HEK293 (cell line): ENCODE results near the gene RGL3.
A peak's percentile ranks its signal among the peaks of the same experiment; 100 is the strongest.

Source experiments
- KLF1 ChIP-seq: fragments of 450-650 bp; formaldehyde crosslinking; IDR thresholded peaks from 2 replicates; pipeline ENCODE4 v1.5.1; 2016; ENCODE audit warnings: missing biosample characterization, missing genetic modification characterization
- KLF10 ChIP-seq: fragments of 450-650 bp; IDR thresholded peaks from 2 replicates; pipeline ENCODE4 v1.5.1; 2018; ENCODE audit warnings: missing biosample characterization, mild to moderate bottlenecking, missing genetic modification characterization
- KLF8 ChIP-seq: fragments of 450-650 bp; formaldehyde crosslinking; IDR thresholded peaks from 2 replicates; pipeline ENCODE4 v1.5.1; 2016; ENCODE audit warnings: missing biosample characterization, missing genetic modification characterization
- KLF9 ChIP-seq: fragments of 450-650 bp; formaldehyde crosslinking; IDR thresholded peaks from 2 replicates; pipeline ENCODE4 v1.5.1; 2016; ENCODE audit warnings: missing biosample characterization, missing genetic modification characterization, low read depth
- SP7 ChIP-seq: fragments of 450-650 bp; formaldehyde crosslinking; IDR thresholded peaks from 2 replicates; pipeline ENCODE4 v1.5.1; 2016; ENCODE audit warnings: missing biosample characterization, missing genetic modification characterization
- ZBTB20 ChIP-seq: fragments of 450-650 bp; formaldehyde crosslinking; IDR thresholded peaks from 2 replicates; pipeline ENCODE4 v1.5.1; 2016; ENCODE audit warnings: missing biosample characterization, missing genetic modification characterization
- ZEB2 ChIP-seq: fragments of 450-650 bp; formaldehyde crosslinking; IDR thresholded peaks from 2 replicates; pipeline ENCODE4 v1.5.1; 2016; ENCODE audit warnings: missing biosample characterization, missing genetic modification characterization
- ZNF121 ChIP-seq: fragments of 450-650 bp; formaldehyde crosslinking; IDR thresholded peaks from 2 replicates; pipeline ENCODE4 v1.5.1; 2016; ENCODE audit warnings: missing biosample characterization, missing genetic modification characterization
- ZNF133 ChIP-seq: fragments of 450-650 bp; formaldehyde crosslinking; IDR thresholded peaks from 2 replicates; pipeline ENCODE4 v1.5.1; 2016; ENCODE audit warnings: missing biosample characterization, missing genetic modification characterization
- ZNF2 ChIP-seq: fragments of 450-650 bp; formaldehyde crosslinking; IDR thresholded peaks from 2 replicates; pipeline ENCODE4 v1.5.1; 2016; ENCODE audit warnings: missing biosample characterization, missing genetic modification characterization
- ZNF23 ChIP-seq: fragments of 450-650 bp; formaldehyde crosslinking; IDR thresholded peaks from 2 replicates; pipeline ENCODE4 v1.5.1; 2016; ENCODE audit warnings: missing biosample characterization, missing genetic modification characterization, borderline replicate concordance
- ZNF266 ChIP-seq: fragments of 450-650 bp; formaldehyde crosslinking; IDR thresholded peaks from 2 replicates; pipeline ENCODE4 v1.5.1; 2016; ENCODE audit warnings: missing biosample characterization, missing genetic modification characterization, low read depth
- ZNF274 ChIP-seq, 2 experiments: fragments of 200-500 bp in 1 of 2; fragments of 450-650 bp in 1 of 2; sonication (Bioruptor generic) in 1 of 2; formaldehyde crosslinking in 1 of 2; IDR thresholded peaks; 2 replicates each; pipeline versions ENCODE4 v1.5.1 to v1.6.1; 2014 to 2016; ENCODE audit warnings: borderline replicate concordance in 1 of 2, inconsistent platforms in 1 of 2, low read length in 1 of 2, missing biosample characterization in 1 of 2, missing genetic modification characterization in 1 of 2
- ZNF394 ChIP-seq: fragments of 450-650 bp; formaldehyde crosslinking; IDR thresholded peaks from 2 replicates; pipeline ENCODE4 v1.5.1; 2016; ENCODE audit warnings: missing biosample characterization, missing genetic modification characterization, mild to moderate bottlenecking, moderate library complexity, borderline replicate concordance
- ZNF558 ChIP-seq: fragments of 450-650 bp; formaldehyde crosslinking; IDR thresholded peaks from 2 replicates; pipeline ENCODE4 v1.5.1; 2016; ENCODE audit warnings: missing biosample characterization, missing genetic modification characterization
- ZNF623 ChIP-seq: fragments of 450-650 bp; formaldehyde crosslinking; IDR thresholded peaks from 2 replicates; pipeline ENCODE4 v1.5.1; 2016; ENCODE audit warnings: missing biosample characterization, missing genetic modification characterization
- ZNF654 ChIP-seq: fragments of 450-650 bp; formaldehyde crosslinking; IDR thresholded peaks from 2 replicates; pipeline ENCODE4 v1.5.1; 2016; ENCODE audit warnings: low read depth, missing biosample characterization, missing genetic modification characterization
- ZNF664 ChIP-seq: fragments of 450-650 bp; formaldehyde crosslinking; IDR thresholded peaks from 2 replicates; pipeline ENCODE4 v1.5.1; 2016; ENCODE audit warnings: missing biosample characterization, missing genetic modification characterization
- ZNF677 ChIP-seq: fragments of 450-650 bp; IDR thresholded peaks from 2 replicates; pipeline ENCODE4 v1.5.0; 2018; ENCODE audit warnings: missing biosample characterization, mild to moderate bottlenecking, missing genetic modification characterization, moderate library complexity
- ZNF768 ChIP-seq: fragments of 450-650 bp; formaldehyde crosslinking; IDR thresholded peaks from 2 replicates; pipeline ENCODE4 v1.5.1; 2018; ENCODE audit warnings: missing biosample characterization, mild to moderate bottlenecking, missing genetic modification characterization
- ZNF791 ChIP-seq: fragments of 450-650 bp; formaldehyde crosslinking; IDR thresholded peaks from 2 replicates; pipeline ENCODE4 v1.5.1; 2016; ENCODE audit warnings: missing biosample characterization, missing genetic modification characterization
- ZXDB ChIP-seq: fragments of 450-650 bp; formaldehyde crosslinking; IDR thresholded peaks from 2 replicates; pipeline ENCODE4 v1.5.1; 2016; ENCODE audit warnings: missing biosample characterization, missing genetic modification characterization
- TF ChIP-seq, protein P1 (sequence below): fragments of 450-650 bp; formaldehyde crosslinking; IDR thresholded peaks from 2 replicates; pipeline ENCODE4 v1.5.1; 2016; ENCODE audit warnings: missing biosample characterization, missing genetic modification characterization
- TF ChIP-seq, protein P2 (sequence below): fragments of 450-650 bp; formaldehyde crosslinking; IDR thresholded peaks from 2 replicates; pipeline ENCODE4 v1.5.1; 2016; ENCODE audit warnings: missing biosample characterization, missing genetic modification characterization
- TF ChIP-seq, protein P3 (sequence below): fragments of 450-650 bp; formaldehyde crosslinking; IDR thresholded peaks from 2 replicates; pipeline ENCODE4 v1.5.1; 2017; ENCODE audit warnings: missing biosample characterization, mild to moderate bottlenecking, missing genetic modification characterization, moderate library complexity
- TF ChIP-seq, protein P4 (sequence below): fragments of 450-650 bp; formaldehyde crosslinking; IDR thresholded peaks from 2 replicates; pipeline ENCODE4 v1.5.1; 2016; ENCODE audit warnings: missing biosample characterization, missing genetic modification characterization, borderline replicate concordance

Gene RGL3

DNA sequence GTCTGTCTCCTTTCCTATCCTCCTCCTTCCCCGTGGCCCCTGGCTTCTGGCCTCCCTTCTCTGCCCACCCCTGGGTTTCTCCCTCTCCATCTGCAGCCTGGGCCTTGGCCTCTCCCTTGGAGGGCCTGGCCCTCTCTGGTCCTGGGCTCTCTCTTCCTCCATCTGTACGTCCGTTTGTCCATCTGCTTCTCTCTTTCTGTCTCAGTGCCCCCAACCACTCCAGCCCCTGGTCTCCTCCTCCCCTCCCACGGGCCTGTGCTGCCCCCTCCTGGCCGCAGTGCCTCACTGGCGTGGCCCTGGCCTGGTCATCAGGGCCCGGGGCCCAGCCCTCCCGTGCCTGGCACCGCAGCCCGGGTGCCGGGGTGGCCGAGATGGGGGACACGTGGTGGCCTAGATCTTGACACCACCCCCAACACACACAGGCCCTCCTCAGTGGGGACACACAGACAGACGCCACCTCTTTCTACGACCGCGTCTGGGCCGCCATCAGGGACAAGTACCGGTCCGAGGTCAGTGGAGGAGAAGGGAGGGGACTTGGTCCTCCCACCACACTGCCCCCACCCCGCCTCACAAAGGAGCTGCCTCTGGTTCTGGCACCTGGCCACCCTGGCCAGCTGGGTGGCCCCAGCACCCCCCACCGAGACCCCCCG is 27.7 kb upstream of the RGL3 start (continued):
- TF ChIP-seq, protein P1, sequence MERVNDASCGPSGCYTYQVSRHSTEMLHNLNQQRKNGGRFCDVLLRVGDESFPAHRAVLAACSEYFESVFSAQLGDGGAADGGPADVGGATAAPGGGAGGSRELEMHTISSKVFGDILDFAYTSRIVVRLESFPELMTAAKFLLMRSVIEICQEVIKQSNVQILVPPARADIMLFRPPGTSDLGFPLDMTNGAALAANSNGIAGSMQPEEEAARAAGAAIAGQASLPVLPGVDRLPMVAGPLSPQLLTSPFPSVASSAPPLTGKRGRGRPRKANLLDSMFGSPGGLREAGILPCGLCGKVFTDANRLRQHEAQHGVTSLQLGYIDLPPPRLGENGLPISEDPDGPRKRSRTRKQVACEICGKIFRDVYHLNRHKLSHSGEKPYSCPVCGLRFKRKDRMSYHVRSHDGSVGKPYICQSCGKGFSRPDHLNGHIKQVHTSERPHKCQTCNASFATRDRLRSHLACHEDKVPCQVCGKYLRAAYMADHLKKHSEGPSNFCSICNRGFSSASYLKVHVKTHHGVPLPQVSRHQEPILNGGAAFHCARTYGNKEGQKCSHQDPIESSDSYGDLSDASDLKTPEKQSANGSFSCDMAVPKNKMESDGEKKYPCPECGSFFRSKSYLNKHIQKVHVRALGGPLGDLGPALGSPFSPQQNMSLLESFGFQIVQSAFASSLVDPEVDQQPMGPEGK = peak; percentile 71; the same call in 1 of the 2 replicates
- TF ChIP-seq ZNF768 (no peak), KLF9 (peak; percentile 14; the same call in 1 of the 2 replicates), ZNF2 (peak; percentile 81), ZNF558 (tag by site-specific recombination) (no peak), ZNF677 (tag by site-specific recombination) (no peak), ZEB2 (tag by site-specific recombination) (no peak), KLF1 (tag by site-specific recombination) (no peak), ZNF133 (tag by site-specific recombination) (no peak), KLF8 (tag by site-specific recombination) (peak; percentile 9; the same call in 1 of the 2 replicates), ZBTB20 (tag by site-specific recombination) (0 out of 2 replicates have a peak, but pooled peaks have one; percentile 17), ZNF654 (tag by site-specific recombination) (peak; percentile 89), ZNF791 (tag by site-specific recombination) (no peak), ZXDB (0 out of 2 replicates have a peak, but pooled peaks have one; percentile 34), ZNF121 (tag by site-specific recombination) (no peak), ZNF266 (tag by site-specific recombination) (no peak), ZNF623 (tag by site-specific recombination) (no peak), ZNF23 (tag by site-specific recombination) (no peak), SP7 (tag by site-specific recombination) (peak; percentile 39; the same call in 1 of the 2 replicates), ZNF274 (IDR thresholded peaks at IDR 0.05; ENCODE audit: low read length) (no peak), ZNF274 (tag by site-specific recombination; IDR thresholded peaks at IDR 0.05; ENCODE audit: borderline replicate concordance) (no peak), ZNF394 (tag by site-specific recombination) (peak; percentile 65; the same call in 1 of the 2 replicates), ZNF664 (tag by site-specific recombination) (no peak), KLF10 (tag by site-specific recombination) (no peak)
- TF ChIP-seq, protein P2, sequence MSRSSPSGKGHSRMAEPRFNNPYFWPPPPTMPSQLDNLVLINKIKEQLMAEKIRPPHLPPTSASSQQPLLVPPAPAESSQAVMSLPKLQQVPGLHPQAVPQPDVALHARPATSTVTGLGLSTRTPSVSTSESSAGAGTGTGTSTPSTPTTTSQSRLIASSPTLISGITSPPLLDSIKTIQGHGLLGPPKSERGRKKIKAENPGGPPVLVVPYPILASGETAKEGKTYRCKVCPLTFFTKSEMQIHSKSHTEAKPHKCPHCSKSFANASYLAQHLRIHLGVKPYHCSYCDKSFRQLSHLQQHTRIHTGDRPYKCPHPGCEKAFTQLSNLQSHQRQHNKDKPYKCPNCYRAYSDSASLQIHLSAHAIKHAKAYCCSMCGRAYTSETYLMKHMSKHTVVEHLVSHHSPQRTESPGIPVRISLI (tag by site-specific recombination) = no peak
- TF ChIP-seq, protein P3, sequence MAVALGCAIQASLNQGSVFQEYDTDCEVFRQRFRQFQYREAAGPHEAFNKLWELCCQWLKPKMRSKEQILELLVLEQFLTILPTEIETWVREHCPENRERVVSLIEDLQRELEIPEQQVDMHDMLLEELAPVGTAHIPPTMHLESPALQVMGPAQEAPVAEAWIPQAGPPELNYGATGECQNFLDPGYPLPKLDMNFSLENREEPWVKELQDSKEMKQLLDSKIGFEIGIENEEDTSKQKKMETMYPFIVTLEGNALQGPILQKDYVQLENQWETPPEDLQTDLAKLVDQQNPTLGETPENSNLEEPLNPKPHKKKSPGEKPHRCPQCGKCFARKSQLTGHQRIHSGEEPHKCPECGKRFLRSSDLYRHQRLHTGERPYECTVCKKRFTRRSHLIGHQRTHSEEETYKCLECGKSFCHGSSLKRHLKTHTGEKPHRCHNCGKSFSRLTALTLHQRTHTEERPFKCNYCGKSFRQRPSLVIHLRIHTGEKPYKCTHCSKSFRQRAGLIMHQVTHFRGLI (tag by site-specific recombination) = no peak
- TF ChIP-seq, protein P4, sequence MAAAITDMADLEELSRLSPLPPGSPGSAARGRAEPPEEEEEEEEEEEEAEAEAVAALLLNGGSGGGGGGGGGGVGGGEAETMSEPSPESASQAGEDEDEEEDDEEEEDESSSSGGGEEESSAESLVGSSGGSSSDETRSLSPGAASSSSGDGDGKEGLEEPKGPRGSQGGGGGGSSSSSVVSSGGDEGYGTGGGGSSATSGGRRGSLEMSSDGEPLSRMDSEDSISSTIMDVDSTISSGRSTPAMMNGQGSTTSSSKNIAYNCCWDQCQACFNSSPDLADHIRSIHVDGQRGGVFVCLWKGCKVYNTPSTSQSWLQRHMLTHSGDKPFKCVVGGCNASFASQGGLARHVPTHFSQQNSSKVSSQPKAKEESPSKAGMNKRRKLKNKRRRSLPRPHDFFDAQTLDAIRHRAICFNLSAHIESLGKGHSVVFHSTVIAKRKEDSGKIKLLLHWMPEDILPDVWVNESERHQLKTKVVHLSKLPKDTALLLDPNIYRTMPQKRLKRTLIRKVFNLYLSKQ = no peak
- TF ChIP-seq, all 188 proteins: peak for 15
